Ectodermal cell (in vitro differentiated cells): ENCODE results near the gene RYR3.
"Not testable (repeated sequence)": the region's sequence is repeated elsewhere in the genome, so short reads cannot be mapped to it uniquely, and the experiment has no call there.

Source experiments
- H3K27ac ChIP-seq: 2 replicates; pipeline ENCODE4 v1.7.0; 2013; ENCODE audit warnings: mild to moderate bottlenecking, low read depth, low read length; ENCODE audit not compliant: insufficient read depth, poor library complexity, severe bottlenecking
- H3K27me3 ChIP-seq: 2 replicates; pipeline ENCODE4 v1.7.0; 2013; ENCODE audit warnings: mild to moderate bottlenecking, low read length; ENCODE audit not compliant: insufficient read depth, control insufficient read depth, poor library complexity, severe bottlenecking
- H3K36me3 ChIP-seq: one replicate; pipeline ENCODE4 v1.7.0; 2013; ENCODE audit warnings: low read length; ENCODE audit not compliant: control insufficient read depth, insufficient read depth
- H3K4me1 ChIP-seq: one replicate; pipeline ENCODE4 v1.7.0; 2013; ENCODE audit warnings: low read length; ENCODE audit not compliant: control insufficient read depth, insufficient read depth
- H3K4me3 ChIP-seq: 2 replicates; pipeline ENCODE4 v1.7.0; 2013; ENCODE audit warnings: low read depth, low read length, control low read depth; ENCODE audit not compliant: insufficient read depth
- H3K9me3 ChIP-seq: 2 replicates; pipeline ENCODE4 v1.7.0; 2013; ENCODE audit warnings: mild to moderate bottlenecking, low read length, moderate library complexity; ENCODE audit not compliant: control insufficient read depth
- WGBS, 2 experiments: methylation state at CpG; one replicate each; pipeline ENCODE4 v1.1.7; 2013; ENCODE audit warnings: missing lambda C conversion rate in 2 of 2; 5-methylcytosine and 5-hydroxymethylcytosine counted together

The RYR3 gene

DNA sequence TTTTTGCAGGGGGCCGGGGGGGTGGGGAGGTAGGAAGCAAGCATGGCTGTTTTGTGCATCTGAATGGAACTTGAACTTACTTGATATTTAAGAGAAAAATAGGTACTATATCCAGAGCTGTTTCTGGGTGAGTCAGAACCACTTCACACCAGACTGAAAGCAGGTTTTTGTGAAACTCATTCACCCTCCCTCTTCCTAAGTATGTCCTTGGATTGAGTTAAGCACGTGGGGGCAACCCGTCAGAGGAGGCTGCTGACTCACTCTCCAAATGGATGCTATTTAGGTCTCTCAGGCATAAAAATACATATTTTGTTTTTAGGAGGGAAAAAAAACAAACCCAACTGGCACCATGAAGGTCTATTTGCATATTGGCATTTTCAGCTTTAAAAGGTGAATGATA lies 270.3 kb downstream of the RYR3 start:
- H3K36me3 ChIP-seq, result no peaks in the 10 kb centered on the region
- 50 to 54% methylated on average over 2 to 3 of the region's 3 CpGs for WGBS, 2 experiments
- H3K27me3 ChIP-seq, result no peaks in the 10 kb centered on the region
- H3K9me3 ChIP-seq, result no peaks in the 10 kb centered on the region
- no peaks in the 10 kb centered on the region for H3K4me1 ChIP-seq
- H3K27ac ChIP-seq, result no peak overlapping the region
- H3K4me3 ChIP-seq, result no peak overlapping the region

DNA sequence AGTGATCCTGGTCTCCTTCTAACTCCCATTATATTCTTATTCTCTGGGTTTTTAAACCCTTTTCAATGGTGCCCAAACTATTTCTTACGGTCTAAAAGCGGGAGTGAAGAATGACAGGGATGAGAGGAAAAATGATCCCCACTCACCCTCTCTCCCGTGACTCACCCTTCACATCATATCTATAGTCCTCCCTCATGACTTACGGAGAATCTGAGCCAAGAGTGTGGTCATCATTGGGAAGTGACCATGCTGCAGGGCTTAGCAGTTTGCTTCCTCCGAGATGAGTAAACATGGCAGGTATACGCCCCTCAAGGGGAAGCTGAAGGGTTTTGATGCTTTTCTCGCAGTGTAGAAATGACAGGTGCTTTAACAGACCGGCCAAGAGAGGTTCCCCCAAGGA lies 274.0 kb downstream of the RYR3 start:
- WGBS, 2 experiments, result 79 to 80% methylated on average over 8 of the region's 8 CpGs

GRCh38 chr15:33586786-33587697 lies 276.3 kb downstream of the RYR3 start:
- Histone ChIP-seq H3K4me3 (no peak overlapping the region), H3K36me3 (no peaks in the 10 kb centered on the region), H3K27ac (no peak overlapping the region), H3K27me3 (no peaks in the 10 kb centered on the region), H3K9me3 (no peaks in the 10 kb centered on the region), H3K4me1 (no peaks in the 10 kb centered on the region)
- 94 to 95% methylated on average over 16 to 17 of the region's 17 CpGs for WGBS, 2 experiments

More for the DNA sequence above, 274.0 kb downstream of the RYR3 start:
- Histone ChIP-seq H3K27ac (no peak overlapping the region), H3K27me3 (no peaks in the 10 kb centered on the region), H3K9me3 (no peaks in the 10 kb centered on the region), H3K4me1 (no peaks in the 10 kb centered on the region), H3K36me3 (no peaks in the 10 kb centered on the region), H3K4me3 (no peak overlapping the region)

DNA sequence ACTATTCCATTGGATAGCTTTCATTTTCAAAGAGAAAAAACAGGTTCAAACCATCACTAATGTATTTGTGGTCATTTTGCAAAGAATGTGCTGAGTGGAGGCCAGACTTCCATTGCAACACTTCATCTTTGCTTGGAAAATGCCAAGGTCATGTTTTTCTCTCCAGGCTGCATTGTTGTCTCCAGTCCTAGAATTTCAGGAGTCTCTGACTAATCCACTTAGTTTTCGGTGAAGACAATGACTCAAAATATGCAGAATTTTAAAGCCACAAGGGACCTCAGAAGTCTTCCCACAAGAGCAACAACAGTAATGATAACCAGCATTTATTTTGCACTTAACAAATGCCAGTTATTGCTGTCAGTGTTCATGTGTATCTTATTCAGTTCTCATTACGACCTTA lies 277.0 kb downstream of the RYR3 start:
- no peaks in the 10 kb centered on the region for H3K9me3 ChIP-seq
- H3K4me1 ChIP-seq, result no peaks in the 10 kb centered on the region
- H3K36me3 ChIP-seq, result no peaks in the 10 kb centered on the region
- no peak overlapping the region for H3K4me3 ChIP-seq
- 80 to 90% methylated on average over 2 of the region's 2 CpGs for WGBS, 2 experiments
- H3K27ac ChIP-seq, result no peak overlapping the region
- no peaks in the 10 kb centered on the region for H3K27me3 ChIP-seq

GRCh38 chr15:33592864-33593263 lies 282.1 kb downstream of the RYR3 start:
- Histone ChIP-seq H3K9me3 (no peaks in the 10 kb centered on the region), H3K4me1 (no peaks in the 10 kb centered on the region), H3K27me3 (no peaks in the 10 kb centered on the region), H3K27ac (no peak overlapping the region), H3K4me3 (no peak overlapping the region), H3K36me3 (no peaks in the 10 kb centered on the region)
- WGBS, 2 experiments, result 92 to 96% methylated on average over 5 of the region's 5 CpGs

- 17 to 22% methylated on average over 4 of the region's 4 CpGs for WGBS, 2 experiments
- not testable (repeated sequence) for H3K27ac ChIP-seq
These were observed 287.6 kb downstream of the RYR3 start for GRCh38 chr15:33598382-33598781.

DNA sequence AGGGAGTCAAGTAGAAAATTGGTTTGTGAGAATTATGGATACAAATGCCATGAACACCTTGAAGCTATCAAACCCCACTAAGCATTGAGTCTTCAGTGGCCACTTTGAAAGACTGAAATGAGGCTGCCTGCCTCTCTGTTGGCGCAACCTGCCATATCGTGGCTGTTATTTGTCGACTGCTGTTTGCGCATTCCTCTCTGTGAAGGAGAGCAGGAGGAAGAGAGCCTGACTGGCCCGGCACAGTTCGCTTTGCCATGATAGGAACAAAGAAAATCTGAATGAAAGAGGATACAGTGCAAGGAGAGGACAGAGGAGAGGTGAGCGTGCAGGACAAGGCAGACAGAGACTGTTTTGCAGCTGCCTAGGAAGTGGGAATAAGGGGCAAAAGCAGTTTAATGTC lies 289.4 kb downstream of the RYR3 start:
- no peaks in the 10 kb centered on the region for H3K36me3 ChIP-seq
- H3K27ac ChIP-seq, result no peak overlapping the region
- no peaks in the 10 kb centered on the region for H3K4me1 ChIP-seq
- H3K4me3 ChIP-seq, result no peak overlapping the region
- H3K9me3 ChIP-seq, result no peaks in the 10 kb centered on the region
- H3K27me3 ChIP-seq, result no peaks in the 10 kb centered on the region
- WGBS, 2 experiments, result 85 to 86% methylated on average over 7 of the region's 7 CpGs

More at GRCh38 chr15:33598382-33598781, 287.6 kb downstream of the RYR3 start:
- H3K9me3 ChIP-seq, H3K27me3 ChIP-seq, H3K4me1 ChIP-seq, H3K36me3 ChIP-seq, H3K4me3 ChIP-seq: not testable (repeated sequence)

- 90 to 93% methylated on average over 3 of the region's 4 CpGs for WGBS, 2 experiments
- Histone ChIP-seq H3K27ac (no peak overlapping the region), H3K36me3 (no peaks in the 10 kb centered on the region), H3K27me3 (no peaks in the 10 kb centered on the region), H3K4me3 (no peak overlapping the region), H3K4me1 (no peaks in the 10 kb centered on the region), H3K9me3 (no peaks in the 10 kb centered on the region)
These were observed 290.7 kb downstream of the RYR3 start for GRCh38 chr15:33601461-33601860.

- 66 to 69% methylated on average over 7 of the region's 7 CpGs for WGBS, 2 experiments
These were observed 297.9 kb downstream of the RYR3 start for GRCh38 chr15:33608714-33609113.

DNA sequence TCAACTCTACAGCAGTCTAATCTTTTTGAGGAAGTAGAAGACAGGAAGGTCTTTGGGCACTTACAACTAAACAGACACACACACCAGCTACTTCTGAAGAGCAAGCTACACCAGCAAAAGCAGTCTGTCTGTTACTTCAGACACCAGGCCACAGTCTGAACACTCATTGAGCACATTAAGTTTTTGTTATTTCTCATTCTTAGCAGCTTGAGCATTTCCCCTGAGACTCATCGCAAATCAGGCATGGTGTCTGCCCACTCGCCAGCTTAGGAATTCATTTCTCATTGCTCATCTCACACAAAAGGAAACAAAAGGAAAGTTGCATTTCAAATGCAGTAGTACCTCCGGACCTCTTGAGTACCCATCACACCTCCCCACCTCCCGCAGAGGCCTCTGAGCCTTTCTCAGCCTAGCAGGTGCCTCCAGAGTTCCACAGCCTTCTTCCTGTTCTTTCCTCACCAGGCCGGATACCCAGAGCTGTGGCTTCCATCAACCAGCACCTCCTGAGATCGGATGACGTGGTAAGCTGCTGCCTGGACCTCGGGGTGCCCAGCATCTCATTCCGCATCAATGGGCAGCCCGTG lies 302.0 kb downstream of the RYR3 start:
- Histone ChIP-seq H3K27me3 (no peaks in the 10 kb centered on the region), H3K27ac (no peak overlapping the region), H3K9me3 (no peaks in the 10 kb centered on the region), H3K36me3 (no peaks in the 10 kb centered on the region), H3K4me3 (no peak overlapping the region), H3K4me1 (no peaks in the 10 kb centered on the region)
- 81 to 85% methylated on average over 10 of the region's 10 CpGs for WGBS, 2 experiments

More at GRCh38 chr15:33608714-33609113, 297.9 kb downstream of the RYR3 start:
- Histone ChIP-seq H3K4me1 (no peaks in the 10 kb centered on the region), H3K27ac (no peak overlapping the region), H3K4me3 (no peak overlapping the region), H3K9me3 (no peaks in the 10 kb centered on the region), H3K36me3 (no peaks in the 10 kb centered on the region), H3K27me3 (no peaks in the 10 kb centered on the region)
